OCI-LY1 (cell line): ENCODE measurements around the gene CAPN2.

Source experiments
- H2AFZ ChIP-seq: fragments of 200-600 bp; sonication (generic), shearing (Covaris generic); 2 replicates; pipeline ENCODE4 v1.6.0; 2014; ENCODE audit warnings: antibody characterized with exemption, mild to moderate bottlenecking, low read length
- H3F3A ChIP-seq: fragments of 200-600 bp; sonication (generic), shearing (Covaris generic); 2 replicates; pipeline ENCODE4 v1.6.0; 2014; ENCODE audit warnings: mild to moderate bottlenecking, antibody characterized with exemption, low read length, moderate library complexity; ENCODE audit not compliant: insufficient read depth
- H3K27ac ChIP-seq: fragments of 200-600 bp; sonication (generic); 2 replicates; pipeline ENCODE4 v1.5.1; 2014; ENCODE audit warnings: low read length, mixed run types, mild to moderate bottlenecking, low read depth; ENCODE audit not compliant: poor library complexity, severe bottlenecking
- H3K27me3 ChIP-seq: fragments of 200-600 bp; sonication (generic); 2 replicates; pipeline ENCODE4 v1.6.0; 2014; ENCODE audit warnings: antibody characterized with exemption, mild to moderate bottlenecking, low read length, moderate library complexity; ENCODE audit not compliant: insufficient read depth
- H3K36me3 ChIP-seq: fragments of 200-600 bp; sonication (generic); 2 replicates; pipeline ENCODE4 v1.6.1; 2014; ENCODE audit warnings: mild to moderate bottlenecking, antibody characterized with exemption, low read length, moderate library complexity, mixed read lengths; ENCODE audit not compliant: insufficient read depth
- H3K4me1 ChIP-seq: fragments of 200-600 bp; sonication (generic); 2 replicates; pipeline ENCODE4 v1.5.1; 2014; ENCODE audit warnings: mild to moderate bottlenecking, low read length, moderate library complexity; ENCODE audit not compliant: insufficient read depth, severe bottlenecking
- H3K4me2 ChIP-seq: fragments of 200-600 bp; sonication (generic), shearing (Covaris generic); 2 replicates; pipeline ENCODE4 v1.6.1; 2014; ENCODE audit warnings: low read length
- H3K4me3 ChIP-seq: fragments of 200-600 bp; sonication (generic); 2 replicates; pipeline ENCODE4 v1.5.1; 2014; ENCODE audit warnings: low read length, low read depth, mild to moderate bottlenecking, mixed read lengths; ENCODE audit not compliant: poor library complexity, severe bottlenecking
- H3K79me2 ChIP-seq: fragments of 200-600 bp; shearing (Covaris generic); 2 replicates; pipeline ENCODE4 v1.6.1; 2016; ENCODE audit warnings: mixed run types, low read length, mixed read lengths; ENCODE audit not compliant: insufficient read depth
- H3K9ac ChIP-seq: fragments of 200-600 bp; sonication (generic), shearing (Covaris generic); 2 replicates; pipeline ENCODE4 v1.6.1; 2014; ENCODE audit warnings: mild to moderate bottlenecking, low read length, mixed read lengths
- H3K9me2 ChIP-seq: fragments of 200-600 bp; sonication (generic), shearing (Covaris generic); 2 replicates; pipeline ENCODE4 v1.6.1; 2014; ENCODE audit warnings: low read depth, mild to moderate bottlenecking, low read length, mixed read lengths
- H3K9me3 ChIP-seq: fragments of 200-600 bp; shearing (Covaris generic); 2 replicates; pipeline ENCODE4 v1.6.1; 2014; ENCODE audit warnings: low read length, mixed read lengths
- H4K20me1 ChIP-seq: fragments of 200-600 bp; sonication (generic), shearing (Covaris generic); 2 replicates; pipeline ENCODE4 v1.6.0; 2016; ENCODE audit warnings: mild to moderate bottlenecking, low read length; ENCODE audit not compliant: insufficient read depth
- EZH2 ChIP-seq: fragments of 200-600 bp; sonication (generic), shearing (Covaris generic); IDR thresholded peaks from 2 replicates; pipeline ENCODE4 v1.8.0; 2017; ENCODE audit warnings: borderline replicate concordance, mixed run types, mild to moderate bottlenecking, antibody characterized with exemption, low read length, moderate library complexity, mixed read lengths
- TF ChIP-seq, protein P1 (sequence below): fragments of 200-600 bp; sonication (generic), shearing (Covaris generic); IDR thresholded peaks from 2 replicates; pipeline ENCODE4 v1.5.1; 2017; ENCODE audit warnings: mild to moderate bottlenecking, antibody characterized with exemption, low read length, moderate library complexity, mixed read lengths

The CAPN2 gene

DNA sequence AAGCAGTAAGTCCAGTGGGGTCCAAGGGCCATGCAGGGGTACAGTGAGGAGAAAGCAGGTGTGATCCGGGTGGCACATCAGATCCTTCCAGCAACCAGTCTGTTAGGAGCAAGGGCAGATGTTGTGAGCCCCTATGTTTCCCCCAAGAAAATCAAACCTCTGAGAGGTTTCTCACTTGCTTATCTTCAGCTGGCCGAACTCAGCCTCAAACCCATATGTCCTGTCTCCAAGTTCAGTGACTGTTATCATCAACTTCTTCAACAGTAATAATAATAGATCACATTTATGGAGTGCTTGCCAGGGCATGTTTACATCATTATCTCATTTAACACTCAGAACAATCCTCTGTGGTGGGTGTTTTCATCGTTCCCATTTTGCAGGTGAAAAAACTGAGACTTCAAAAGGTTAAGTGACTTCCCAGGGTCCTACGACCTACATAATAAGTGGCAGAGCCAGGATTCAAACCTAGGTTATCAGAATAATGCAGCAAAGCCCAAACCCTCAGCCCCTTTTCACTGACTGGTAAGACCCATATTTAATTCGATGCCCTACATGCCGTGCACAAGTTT lies 3.3 kb downstream of the CAPN2 start:
- Histone ChIP-seq H3K27ac (no peak overlapping the region), H3K79me2 (no peaks in the 10 kb centered on the region), H3K4me1 (no peaks in the 10 kb centered on the region), H3K36me3 (no peaks in the 10 kb centered on the region), H3K4me2 (no peak overlapping the region), H3K9ac (no peak overlapping the region), H3K9me2 (no peaks in the 10 kb centered on the region), H3F3A (no peaks in the 10 kb centered on the region), H3K9me3 (no peaks in the 10 kb centered on the region), H4K20me1 (no peaks in the 10 kb centered on the region), H3K4me3 (no peak overlapping the region), H3K27me3 (no peaks in the 10 kb centered on the region; the same call in 1 of the 2 replicates), H2AFZ (no peak overlapping the region)
- no peak for TF ChIP-seq EZH2
- TF ChIP-seq, protein P1, sequence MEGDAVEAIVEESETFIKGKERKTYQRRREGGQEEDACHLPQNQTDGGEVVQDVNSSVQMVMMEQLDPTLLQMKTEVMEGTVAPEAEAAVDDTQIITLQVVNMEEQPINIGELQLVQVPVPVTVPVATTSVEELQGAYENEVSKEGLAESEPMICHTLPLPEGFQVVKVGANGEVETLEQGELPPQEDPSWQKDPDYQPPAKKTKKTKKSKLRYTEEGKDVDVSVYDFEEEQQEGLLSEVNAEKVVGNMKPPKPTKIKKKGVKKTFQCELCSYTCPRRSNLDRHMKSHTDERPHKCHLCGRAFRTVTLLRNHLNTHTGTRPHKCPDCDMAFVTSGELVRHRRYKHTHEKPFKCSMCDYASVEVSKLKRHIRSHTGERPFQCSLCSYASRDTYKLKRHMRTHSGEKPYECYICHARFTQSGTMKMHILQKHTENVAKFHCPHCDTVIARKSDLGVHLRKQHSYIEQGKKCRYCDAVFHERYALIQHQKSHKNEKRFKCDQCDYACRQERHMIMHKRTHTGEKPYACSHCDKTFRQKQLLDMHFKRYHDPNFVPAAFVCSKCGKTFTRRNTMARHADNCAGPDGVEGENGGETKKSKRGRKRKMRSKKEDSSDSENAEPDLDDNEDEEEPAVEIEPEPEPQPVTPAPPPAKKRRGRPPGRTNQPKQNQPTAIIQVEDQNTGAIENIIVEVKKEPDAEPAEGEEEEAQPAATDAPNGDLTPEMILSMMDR = no peak

DNA sequence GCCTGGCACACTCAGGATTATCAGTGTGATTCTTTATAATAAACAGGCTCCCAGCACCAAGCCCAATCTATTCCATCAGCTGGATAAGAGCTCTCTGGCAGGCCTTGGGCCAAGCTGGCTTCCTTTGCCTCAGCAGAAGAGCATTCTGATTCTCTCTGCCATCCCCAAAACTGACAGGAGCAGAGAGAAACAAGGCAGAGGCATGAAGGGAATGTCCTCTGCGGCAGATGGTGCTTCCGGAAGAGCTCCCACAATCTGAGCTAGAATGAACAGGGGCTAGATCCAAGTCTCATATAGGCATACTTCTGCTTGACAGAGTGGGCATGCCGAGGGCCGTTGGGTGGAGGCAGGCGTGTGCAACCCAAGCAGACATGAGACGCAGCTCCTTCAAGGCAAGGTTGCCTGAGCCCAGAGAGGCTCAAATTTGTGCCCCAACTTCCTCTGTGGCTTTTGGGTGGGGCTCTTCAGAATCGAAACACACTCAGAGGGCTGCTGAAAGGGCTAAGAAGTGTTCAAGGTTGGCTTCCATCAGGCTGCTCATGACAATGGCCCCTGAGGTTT lies 4.0 kb downstream of the CAPN2 start:
- H3K27me3 ChIP-seq = no peaks in the 10 kb centered on the region; the same call in 1 of the 2 replicates
- H4K20me1 ChIP-seq = no peaks in the 10 kb centered on the region
- H3K4me2 ChIP-seq = no peak overlapping the region
- H3K36me3 ChIP-seq = no peaks in the 10 kb centered on the region
- TF ChIP-seq EZH2 = no peak
- TF ChIP-seq, protein P1 = no peak
- no peaks in the 10 kb centered on the region for H3K9me2 ChIP-seq
- H3K4me1 ChIP-seq = no peaks in the 10 kb centered on the region
- no peaks in the 10 kb centered on the region for H3K79me2 ChIP-seq
- H3K9ac ChIP-seq = no peak overlapping the region
- no peaks in the 10 kb centered on the region for H3F3A ChIP-seq
- H2AFZ ChIP-seq = no peak overlapping the region
- H3K4me3 ChIP-seq = no peak overlapping the region
- no peaks in the 10 kb centered on the region for H3K9me3 ChIP-seq
- no peak overlapping the region for H3K27ac ChIP-seq

DNA sequence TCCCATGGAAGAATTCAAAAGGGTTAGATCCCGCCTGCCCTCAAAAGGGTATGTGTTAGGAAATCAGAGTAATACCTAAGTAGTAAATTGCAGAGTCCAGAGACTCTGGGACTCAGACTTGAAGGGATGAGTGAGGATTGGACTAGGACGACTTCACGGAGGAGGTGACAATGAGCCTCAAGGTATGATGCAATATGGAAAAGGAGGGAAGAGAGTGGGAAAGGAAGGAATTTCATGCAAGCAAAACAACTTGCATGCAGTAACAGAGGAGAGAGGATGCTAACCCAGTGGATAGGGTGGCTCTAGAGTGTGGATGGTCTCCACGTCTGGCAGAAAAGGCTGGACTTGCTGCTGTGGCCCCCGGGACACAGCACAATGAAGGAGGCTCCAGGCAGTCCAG lies 4.8 kb downstream of the CAPN2 start:
- H4K20me1 ChIP-seq = no peaks in the 10 kb centered on the region
- no peaks in the 10 kb centered on the region for H3K9me3 ChIP-seq
- H3K27ac ChIP-seq = no peak overlapping the region
- TF ChIP-seq, protein P1 = no peak
- TF ChIP-seq EZH2 = no peak
- no peak overlapping the region for H3K9ac ChIP-seq
- no peaks in the 10 kb centered on the region; the same call in 1 of the 2 replicates for H3K27me3 ChIP-seq
- H3K79me2 ChIP-seq = no peaks in the 10 kb centered on the region
- H3F3A ChIP-seq = no peaks in the 10 kb centered on the region
- H3K4me2 ChIP-seq = no peak overlapping the region
- no peaks in the 10 kb centered on the region for H3K9me2 ChIP-seq
- H2AFZ ChIP-seq = no peak overlapping the region
- H3K36me3 ChIP-seq = no peaks in the 10 kb centered on the region
- H3K4me3 ChIP-seq = no peak overlapping the region
- no peaks in the 10 kb centered on the region for H3K4me1 ChIP-seq
